ENCODE data around the gene OR10H2.
"Not testable (repeated sequence)": the region's sequence is repeated elsewhere in the genome, so short reads cannot be mapped to it uniquely, and the experiment has no call there.

The OR10H2 gene, protein sequence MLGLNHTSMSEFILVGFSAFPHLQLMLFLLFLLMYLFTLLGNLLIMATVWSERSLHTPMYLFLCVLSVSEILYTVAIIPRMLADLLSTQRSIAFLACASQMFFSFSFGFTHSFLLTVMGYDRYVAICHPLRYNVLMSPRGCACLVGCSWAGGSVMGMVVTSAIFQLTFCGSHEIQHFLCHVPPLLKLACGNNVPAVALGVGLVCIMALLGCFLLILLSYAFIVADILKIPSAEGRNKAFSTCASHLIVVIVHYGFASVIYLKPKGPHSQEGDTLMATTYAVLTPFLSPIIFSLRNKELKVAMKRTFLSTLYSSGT

DNA sequence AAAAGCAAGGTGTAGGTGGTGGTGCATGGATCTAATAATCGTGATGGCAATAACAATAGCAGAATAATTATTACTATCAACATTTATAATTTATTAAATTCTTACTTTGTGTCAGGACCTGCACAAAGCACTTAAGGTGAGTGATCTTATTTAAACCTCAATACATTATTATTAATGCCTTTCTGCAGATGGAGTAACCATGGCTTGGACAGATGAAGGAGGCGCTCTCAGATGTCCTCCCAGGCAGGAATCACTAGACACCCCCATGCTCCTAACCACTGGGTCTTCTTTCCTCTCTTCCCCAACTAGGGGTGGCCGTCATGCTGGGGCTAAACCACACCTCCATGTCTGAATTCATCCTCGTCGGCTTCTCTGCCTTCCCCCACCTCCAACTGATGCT is at the start of gene OR10H2:
TSS of gene OR10H2 (plus strand) at position 301 of the 400 bp plus-strand sequence. CDS start at position 321, 20 bp downstream.
- DNase-seq (ENCODE audit: low spot score): no peak

DNA sequence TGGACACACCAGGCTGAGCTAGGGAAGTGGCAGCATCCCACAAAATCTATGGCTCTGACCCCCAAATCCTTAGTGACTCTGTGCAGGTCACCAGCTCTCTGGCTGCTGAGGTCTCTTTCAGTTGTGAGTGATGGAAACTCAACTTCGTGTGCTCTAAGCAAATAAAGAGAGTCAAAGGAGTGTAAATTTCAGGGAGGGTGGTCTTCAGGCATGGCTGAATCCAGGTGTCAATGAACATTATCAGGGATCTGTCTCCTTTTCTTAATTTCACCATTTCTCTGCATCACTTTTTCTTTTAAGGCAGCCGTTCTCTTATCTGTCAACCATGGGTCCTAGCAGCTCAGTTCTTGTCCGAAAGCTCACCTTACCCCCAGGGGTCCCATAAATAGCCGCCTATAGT is 48.7 kb upstream of the OR10H2 start:
- DNase-seq (ENCODE audit: low spot score): no peak

DNA sequence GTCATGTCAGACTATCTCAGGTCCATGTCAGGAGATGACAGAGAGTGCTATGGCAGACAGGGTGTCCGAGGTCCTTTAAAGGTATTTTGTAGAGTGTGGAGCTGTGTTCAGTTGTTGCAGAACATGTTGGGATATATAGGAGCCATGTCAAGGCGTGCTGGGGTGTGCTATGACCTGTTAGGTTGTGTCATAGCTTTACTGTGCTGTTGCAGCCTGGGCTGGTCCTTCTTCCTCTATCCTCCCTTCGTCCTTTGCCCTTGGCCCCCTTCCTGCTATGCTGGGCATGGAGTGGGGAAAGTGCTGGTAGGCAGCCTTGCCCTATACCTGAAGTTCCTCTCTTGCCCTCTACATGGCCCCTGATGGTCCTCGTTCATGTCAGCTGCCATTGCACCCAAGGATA is 48.0 kb upstream of the OR10H2 start:
- not testable (repeated sequence) for DNase-seq (ENCODE audit: low spot score)

DNA sequence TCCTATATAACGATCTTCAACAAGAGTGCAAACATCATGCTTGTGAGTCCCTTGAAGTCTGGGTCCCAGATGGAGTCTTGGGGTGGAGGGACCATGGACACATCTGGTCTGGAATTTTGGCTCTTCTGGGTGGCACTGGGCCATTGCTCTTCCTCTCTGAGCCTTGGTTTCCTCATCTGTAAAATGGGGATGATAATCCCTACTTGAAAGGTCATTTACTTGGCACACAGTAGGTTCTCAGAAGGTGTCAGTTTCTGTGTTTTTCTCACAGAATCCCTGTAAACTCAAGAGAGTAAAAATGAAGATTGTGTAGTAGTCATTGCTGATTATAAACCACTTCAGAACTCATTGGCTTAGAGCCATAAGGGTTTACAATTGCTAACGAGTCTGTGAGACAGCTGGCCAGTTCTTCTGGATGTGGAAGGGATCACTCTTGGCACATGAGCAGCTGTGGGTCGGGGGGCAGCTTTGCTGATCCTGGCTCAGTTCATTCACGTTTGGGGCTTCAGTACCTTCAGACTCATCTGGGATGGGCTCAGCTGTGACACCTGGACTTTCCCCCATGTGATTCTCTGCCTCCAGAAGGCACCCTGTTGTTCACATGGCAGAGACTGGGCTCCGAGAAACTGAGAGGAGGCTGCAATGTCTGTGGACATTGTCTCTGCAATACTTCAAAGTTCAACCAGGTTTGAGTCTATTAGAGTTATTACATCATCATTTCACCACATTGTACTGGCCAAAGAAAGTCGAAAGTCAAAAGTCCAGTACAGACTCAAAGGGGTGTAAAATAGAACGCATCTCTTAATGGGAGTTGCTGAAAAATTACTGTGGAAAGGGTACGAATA is 47.1 kb upstream of the OR10H2 start:
- no peak for DNase-seq (ENCODE audit: low spot score)

DNA sequence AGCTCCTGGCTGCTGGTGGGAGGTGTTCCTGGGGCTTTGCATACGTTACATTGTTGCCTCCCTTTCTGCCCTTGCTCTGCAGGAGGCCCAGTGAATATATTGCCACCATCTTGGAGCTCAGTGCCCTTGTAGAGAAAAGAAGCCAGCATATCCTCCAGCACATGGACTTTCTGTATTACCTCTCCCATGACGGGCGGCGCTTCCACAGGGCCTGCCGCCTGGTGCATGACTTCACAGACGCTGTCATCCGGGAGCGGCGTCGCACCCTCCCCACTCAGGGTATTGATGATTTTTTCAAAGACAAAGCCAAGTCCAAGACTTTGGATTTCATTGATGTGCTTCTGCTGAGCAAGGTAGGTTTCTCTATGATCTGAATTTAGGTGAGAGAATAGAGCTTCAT is 44.4 kb upstream of the OR10H2 start:
- DNase-seq (ENCODE audit: low spot score): no peak

DNA sequence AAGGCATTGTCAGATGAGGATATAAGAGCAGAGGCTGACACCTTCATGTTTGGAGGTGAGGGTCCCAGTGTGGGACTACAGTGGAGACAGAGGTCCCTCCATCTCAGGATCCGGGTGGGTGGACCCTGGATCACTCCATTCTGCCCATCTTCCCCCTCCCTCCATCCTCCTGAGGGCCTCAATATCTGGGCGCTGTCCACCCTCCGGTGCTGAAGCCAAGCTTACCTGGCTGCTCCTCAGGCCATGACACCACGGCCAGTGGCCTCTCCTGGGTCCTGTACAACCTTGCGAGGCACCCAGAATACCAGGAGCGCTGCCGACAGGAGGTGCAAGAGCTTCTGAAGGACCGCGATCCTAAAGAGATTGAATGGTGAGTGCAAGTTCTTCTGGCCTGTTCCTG is 43.0 kb upstream of the OR10H2 start:
- no peak for DNase-seq (ENCODE audit: low spot score)

DNA sequence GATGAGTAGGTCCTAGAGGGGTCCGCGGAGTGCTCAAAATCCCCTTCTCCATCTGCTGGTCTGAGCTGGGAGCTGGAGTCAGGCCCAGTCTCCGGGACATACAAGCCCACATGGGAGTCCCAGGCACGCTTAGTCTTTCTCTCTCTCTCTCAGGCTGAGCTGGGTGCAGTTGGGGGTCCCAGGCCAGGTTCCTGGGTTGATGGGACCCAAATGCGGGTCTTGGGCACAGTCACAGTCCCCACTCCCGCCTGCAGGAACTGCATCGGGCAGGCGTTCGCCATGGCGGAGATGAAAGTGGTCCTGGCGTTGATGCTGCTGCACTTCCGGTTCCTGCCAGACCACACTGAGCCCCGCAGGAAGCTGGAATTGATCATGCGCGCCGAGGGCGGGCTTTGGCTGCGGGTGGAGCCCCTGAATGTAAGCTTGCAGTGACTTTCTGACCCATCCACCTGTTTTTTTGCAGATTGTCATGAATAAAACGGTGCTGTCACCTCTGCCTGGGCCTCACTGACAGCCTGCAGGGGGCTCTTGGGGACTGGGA is 31.1 kb upstream of the OR10H2 start:
- no peak for DNase-seq (ENCODE audit: low spot score)

DNA sequence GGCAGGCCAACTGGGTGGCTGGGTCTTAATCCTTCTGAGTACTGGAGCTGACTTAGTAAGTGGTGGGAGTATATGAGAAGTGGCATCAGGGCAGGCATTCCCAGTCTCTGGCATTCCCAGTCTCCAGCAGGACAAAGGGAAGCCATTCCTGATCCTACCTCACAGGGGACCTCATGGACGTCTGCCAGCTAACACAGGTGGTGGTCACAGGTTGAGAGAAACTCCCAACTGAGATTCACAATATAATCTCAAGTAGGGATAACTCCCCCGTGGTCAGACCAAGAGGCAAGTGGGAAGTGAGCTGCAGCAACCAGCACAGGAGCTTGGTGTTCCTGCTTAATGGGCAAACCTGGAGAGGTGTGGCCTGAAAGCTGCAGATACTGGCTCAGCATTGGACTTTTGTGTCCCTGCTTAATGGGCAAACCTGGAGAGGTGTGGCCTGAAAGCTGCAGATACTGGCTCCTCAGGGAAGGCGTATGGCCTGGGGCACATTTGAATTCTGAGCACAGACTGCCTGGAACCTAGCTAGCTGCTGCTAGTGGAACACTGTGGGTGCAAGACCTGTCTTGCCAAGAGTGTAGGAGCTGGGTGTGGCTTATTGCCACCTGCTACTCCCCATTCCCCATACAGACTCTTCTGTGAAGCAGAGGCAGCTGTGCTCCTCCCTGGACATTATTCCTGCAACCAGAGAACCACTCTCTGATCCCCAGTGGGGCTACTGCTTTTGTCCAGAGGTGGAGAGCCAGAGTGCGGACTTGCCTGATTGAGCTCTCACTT is 25.9 kb upstream of the OR10H2 start:
- DNase-seq (ENCODE audit: low spot score): no peak

DNA sequence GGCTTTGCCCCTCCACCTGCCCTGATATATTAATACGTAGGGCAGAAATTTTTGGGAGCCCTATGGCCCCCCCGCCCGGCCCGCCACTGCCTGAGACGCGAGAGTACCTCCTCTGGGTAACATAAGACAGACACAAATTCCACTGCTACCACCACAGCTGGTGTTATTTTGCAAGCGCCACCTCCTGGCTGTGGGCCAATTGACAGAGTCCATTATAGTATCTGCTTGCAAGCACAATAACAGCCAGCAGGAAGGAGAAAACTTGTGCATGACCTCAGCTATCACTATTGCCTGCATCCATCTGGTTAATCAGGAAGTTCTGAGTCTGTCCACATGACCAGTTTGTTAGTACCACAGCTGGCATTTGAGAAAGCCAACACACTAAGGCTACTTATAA is 25.3 kb upstream of the OR10H2 start:
- DNase-seq (ENCODE audit: low spot score): no peak

DNA sequence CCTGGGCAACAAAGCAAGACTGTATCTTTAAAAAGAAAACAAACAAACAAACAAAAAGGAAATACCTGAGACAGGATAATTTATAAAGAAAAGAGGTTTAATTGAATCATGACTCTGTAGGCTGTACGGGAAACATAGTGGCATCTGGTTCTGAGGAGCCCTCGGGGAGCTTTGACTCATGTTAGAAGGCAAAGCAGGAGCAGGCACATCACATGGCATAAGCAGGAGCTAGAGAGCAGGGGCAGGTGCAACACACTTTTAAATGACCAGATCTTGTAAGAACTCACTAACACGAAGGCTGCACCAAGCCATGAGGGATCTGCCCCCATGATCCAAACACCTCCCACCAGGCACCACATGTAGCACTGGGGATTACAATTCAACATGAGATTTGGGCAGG is 13.2 kb upstream of the OR10H2 start:
- no peak for DNase-seq (ENCODE audit: low spot score)

DNA sequence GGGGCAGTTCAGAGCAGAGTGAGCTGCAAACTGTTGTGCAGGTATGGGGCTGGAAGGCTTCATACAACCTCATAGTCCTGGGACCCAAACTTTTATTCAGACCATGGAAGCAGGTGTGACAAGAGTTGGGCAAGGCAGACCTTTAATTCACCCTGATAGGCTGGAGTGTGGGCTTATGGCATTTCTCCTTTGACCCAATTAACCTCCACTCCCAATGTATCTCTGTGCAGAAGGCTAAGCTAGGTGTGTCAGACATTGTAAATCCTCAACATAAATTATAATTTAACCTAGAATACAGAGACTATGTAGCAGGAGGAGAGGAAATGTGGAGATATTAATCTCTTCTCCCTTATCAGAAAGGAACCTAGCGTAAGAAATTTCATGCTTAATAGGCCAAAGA is 12.2 kb upstream of the OR10H2 start:
- no peak for DNase-seq (ENCODE audit: low spot score)

DNA sequence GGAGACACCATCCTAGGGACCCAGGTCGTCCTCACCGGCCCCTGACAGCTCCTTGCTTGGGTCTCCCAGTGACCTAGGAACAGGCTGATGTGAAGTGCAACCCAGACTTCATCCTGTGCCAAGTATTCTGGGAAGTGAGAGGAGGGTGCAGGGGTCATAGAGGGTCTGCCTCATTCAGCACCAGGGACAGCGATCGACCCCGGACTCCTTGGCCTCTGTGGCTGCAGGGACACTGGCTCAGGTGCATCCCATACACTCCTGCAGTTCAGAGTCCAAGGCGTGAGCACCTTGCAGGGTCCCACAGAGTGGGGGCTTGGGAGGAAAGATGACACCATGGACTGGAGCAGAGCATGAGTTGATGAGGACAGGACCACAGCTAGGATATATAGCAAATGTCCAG is 10.0 kb upstream of the OR10H2 start:
- DNase-seq (ENCODE audit: low spot score): no peak

DNA sequence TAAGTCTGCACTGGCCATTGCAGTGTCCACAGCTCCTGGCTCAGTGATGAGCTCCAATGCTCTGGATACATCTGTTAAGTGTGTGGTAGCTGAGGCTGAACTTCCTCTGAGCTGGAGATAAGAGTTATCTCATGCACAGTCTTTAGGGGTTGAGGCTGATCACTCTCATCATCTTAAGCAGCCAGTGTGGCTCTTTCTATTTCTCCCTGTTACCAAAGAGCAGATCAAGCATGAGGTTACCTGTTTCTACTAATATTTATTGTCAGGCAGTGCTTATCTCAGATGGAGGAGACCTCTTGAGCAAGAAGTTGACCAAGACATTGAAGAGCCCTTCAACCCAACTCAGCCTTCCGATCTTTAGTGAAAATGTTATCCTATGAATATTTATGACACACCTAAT is 6.6 kb upstream of the OR10H2 start:
- DNase-seq (ENCODE audit: low spot score): no peak

DNA sequence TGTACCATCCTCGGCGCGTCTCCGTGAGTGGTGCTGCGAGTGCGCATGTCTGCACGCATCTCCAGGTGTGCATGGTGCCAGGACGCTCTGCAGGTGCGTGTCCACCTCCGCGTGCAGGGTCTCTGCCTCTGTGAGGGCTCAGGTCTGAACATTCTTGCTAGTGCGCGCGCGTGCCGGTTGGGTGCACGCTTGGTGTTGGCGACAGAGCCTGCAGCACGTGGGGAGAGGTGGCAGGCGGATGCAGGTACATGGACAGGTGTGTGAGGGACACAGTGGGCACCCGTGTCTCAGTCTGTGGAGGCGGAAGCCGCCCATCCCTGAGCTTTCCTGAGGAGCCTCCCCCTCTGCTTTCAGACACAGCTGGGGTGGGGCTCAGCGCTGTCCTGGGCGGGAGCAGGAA is 4.9 kb upstream of the OR10H2 start:
- no peak for DNase-seq (ENCODE audit: low spot score)

DNA sequence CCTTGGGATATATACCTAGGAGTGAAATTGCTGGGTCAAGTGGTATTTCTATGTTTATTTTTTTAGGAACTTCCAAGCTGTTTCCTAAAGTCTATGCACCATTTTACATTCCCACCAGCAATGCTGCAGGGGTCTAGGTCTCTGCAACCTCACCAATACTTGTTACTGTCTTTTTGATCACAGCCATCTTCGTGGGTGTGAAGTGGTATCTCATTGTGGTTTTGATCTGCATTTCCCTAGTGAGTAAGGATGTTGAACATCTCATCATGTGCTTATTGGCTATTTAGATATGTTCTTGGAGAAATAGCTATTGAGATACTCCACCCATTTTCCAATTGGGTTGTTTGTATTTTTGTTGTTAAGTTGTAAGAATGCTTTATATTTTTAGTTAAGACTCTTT is 2.7 kb downstream of the OR10H2 start:
- no peak for DNase-seq (ENCODE audit: low spot score)

DNA sequence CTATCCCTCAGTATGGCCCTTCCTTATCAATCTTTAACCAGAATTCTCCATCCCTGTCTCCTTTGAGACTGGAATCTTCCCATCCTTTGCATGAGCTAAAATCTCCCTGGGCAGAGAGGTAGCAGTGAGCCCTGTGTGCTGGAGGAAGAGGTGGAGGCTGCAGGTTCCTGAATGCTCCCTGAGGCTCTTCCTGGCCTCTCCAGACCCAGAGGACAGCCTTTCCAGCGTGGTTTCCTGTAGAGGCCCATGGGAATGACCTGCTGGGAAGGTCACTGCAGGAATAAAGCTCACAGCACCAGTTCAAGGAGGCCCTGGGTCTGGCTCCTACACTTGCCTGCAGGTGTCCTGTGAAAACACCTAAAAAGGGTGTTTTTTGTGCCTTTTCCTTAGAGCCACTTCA is 4.6 kb downstream of the OR10H2 start:
- no peak for DNase-seq (ENCODE audit: low spot score)

DNA sequence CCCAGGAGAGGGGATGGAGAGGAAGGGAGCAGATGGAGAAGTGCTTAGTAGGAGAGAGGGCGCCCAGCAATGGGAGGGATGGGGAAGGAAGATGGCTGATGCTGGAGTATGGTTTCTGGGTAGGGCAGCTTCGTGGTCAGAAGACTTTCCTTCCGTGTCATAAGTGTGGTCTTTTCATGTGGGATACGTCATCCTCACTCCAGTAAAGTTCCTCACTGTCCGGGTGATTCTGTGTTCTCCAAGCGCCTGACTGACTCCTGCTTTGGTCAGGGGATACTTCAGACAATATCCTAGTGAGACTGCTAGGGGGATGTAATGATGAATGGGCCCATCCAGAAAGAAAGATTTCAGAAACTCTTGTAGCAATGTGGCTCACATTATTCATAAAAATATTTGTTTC is 6.1 kb downstream of the OR10H2 start:
- no peak for DNase-seq (ENCODE audit: low spot score)

DNA sequence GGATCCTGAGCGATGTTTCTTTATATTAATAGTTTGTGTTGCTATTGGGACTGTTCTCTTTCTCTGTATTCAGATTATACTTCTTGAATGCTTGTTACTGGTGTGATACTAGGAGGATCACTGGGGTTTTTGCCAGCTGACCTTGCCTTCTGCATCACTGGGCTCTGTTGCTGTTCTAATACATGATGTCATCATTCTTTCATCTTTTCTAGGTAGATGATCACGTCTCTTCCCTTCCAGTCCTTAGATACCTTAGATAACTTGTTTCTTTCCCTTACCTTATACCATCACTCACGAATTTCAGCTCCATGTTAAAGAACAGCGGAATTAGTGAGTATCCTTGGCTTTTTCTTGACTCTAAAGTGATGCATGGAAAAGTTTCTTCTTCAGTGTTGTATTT is 9.9 kb downstream of the OR10H2 start, which contains the start of gene OR10H3:
TSS of gene OR10H3 (plus strand) at position 264 of the 400 bp plus-strand sequence. CDS start 3,408 bp downstream, outside the sequence.
- no peak for DNase-seq (ENCODE audit: low spot score)

DNA sequence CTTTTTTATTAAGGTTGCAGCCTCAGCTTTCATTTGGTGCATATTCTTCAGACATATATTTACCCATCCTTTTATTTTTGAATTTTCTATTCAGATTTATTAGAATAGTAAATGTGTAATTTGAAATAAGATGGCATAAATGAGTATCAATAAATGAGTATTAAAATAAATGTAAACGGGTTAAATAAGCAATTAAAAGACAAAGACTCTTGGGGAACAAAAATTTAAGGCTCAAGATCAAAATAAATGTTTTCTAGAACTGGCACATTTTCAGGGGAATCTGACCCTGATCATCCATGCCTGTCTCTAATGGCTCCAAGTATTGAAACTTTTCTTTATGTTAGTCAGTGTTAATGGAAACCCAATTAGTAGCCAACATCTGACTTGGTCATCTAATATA is 13.0 kb downstream of the OR10H2 start:
- no peak for DNase-seq (ENCODE audit: low spot score)

DNA sequence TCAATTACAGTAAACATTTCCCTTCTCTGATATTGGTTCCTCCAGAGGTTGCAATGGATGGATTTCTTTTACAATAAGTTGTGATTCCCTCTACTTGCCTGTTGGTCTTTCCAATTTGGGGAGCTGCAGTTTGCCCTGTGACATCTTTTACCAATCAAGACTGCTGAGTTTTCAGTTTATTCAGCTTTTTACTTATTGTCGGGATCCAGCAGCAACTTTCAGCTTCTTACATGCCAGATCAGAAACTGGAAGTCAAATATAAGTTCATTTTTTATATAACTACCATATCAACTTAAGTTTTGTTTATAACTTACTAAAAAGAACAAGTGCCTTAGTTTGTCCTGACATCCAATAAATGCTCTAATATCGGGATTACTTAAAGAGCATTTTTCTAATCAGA is 20.4 kb downstream of the OR10H2 start:
- DNase-seq (ENCODE audit: low spot score): no peak

DNA sequence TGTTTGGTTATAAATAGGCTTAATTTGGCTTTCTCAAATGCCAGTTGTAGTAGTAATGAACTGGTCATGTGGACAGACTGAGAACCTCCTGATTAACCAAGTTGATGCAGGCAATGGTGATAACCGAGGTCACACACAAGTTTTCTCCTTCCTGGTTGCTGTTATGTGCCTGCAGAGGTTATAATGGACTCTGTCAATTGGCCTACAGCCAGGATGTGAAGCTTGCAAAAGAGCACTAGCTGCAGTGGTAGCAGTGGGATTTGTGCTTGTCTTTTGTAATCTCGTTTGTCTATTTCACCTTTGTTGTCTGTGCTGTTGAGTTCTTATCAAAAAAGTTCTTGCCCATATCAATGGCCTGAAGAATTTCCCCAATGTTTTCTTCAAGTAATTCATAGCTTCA is 30.6 kb downstream of the OR10H2 start:
- no peak for DNase-seq (ENCODE audit: low spot score)

DNA sequence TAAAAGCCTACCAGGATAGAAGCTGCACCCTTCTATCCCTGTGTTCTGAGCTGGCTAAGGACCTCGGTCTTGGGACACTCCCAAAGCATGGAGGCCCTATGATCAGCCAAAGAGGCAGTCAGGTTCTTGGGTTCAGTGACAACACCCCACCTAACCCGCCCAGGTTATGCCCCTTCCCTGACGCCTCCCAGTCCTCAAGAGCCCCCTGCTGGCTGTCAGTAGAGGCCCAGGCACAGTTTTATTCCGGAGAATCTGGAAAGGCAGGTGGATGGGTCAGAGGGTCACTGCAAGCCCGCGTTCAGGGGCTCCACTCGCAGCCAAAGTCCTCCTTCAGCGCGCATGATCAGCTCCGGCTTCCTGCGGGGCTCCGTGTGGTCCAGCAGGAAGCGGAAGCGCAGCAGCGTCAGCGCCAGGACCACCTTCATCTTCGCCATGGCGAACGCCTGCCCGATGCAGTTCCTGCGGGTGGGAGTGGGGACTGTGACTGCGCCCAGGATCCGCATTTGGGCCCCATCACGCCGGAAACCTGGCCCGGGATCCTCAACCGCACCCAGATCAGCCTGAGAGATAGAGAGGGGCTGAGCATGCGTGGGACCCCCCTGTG is 32.2 kb downstream of the OR10H2 start:
- peak; percentile 50 for DNase-seq (ENCODE audit: low spot score)
